GM12892 (cell line): ENCODE data around the gene PIGZ.

Experiments used
- DNase-seq: peaks from one replicate; pipeline ENCODE4 v3.0.0; 2011; ENCODE audit not compliant: insufficient read length
- FAIRE-seq: peaks from 2 replicates; lab custom pipeline; 2011; peaks lifted over from hg19 to GRCh38; lab: Jason Lieb, UNC
- POLR2A ChIP-seq: IDR thresholded peaks from 2 replicates; pipeline ENCODE4 v1.6.1; 2011; ENCODE audit warnings: low read depth, low read length, control low read depth
- POLR2AphosphoS5 ChIP-seq: IDR thresholded peaks from 2 replicates; pipeline ENCODE4 v1.6.1; 2011; ENCODE audit warnings: low read depth, low read length, control low read depth
- TAF1 ChIP-seq: IDR thresholded peaks from 2 replicates; pipeline ENCODE4 v1.6.1; 2011; ENCODE audit warnings: low read depth, mild to moderate bottlenecking, control low read depth, low read length, borderline replicate concordance

PIGZ gene

GRCh38 chr3:196970547-196971093 lies 2.0 kb upstream of the PIGZ start:
- TF ChIP-seq POLR2A (no peak), TAF1 (no peak), POLR2AphosphoS5 (no peak)
- no peak for DNase-seq
- FAIRE-seq: no peak

- DNase-seq (peak; percentile 84), FAIRE-seq (peak; percentile 91)
- no peak for TF ChIP-seq POLR2A
- TF ChIP-seq TAF1: no peak
- TF ChIP-seq POLR2AphosphoS5: no peak
Measured at GRCh38 chr3:196969660-196970546, 1.3 kb upstream of the PIGZ start.

GRCh38 chr3:196969134-196969659 lies 564 bp upstream of the PIGZ start:
- FAIRE-seq: peak; percentile 5
- no peak for TF ChIP-seq POLR2AphosphoS5
- 0 out of 2 replicates have a peak, but pooled peaks have one; percentile 17 for TF ChIP-seq TAF1
- peak; percentile 55 for DNase-seq

GRCh38 chr3:196967412-196968232 lies 1.0 kb downstream of the PIGZ start:
- DNase-seq (no peak), FAIRE-seq (peak; percentile 5)
- TF ChIP-seq POLR2A (no peak), TAF1 (no peak), POLR2AphosphoS5 (no peak)

- TF ChIP-seq POLR2AphosphoS5 (no peak), TAF1 (no peak), POLR2A (no peak)
- FAIRE-seq: no peak
- no peak for DNase-seq
Measured at GRCh38 chr3:196966526-196967401, 1.9 kb downstream of the PIGZ start.

- FAIRE-seq (no peak), DNase-seq (no peak)
- TF ChIP-seq TAF1 (no peak), POLR2AphosphoS5 (no peak), POLR2A (no peak)
Measured at GRCh38 chr3:196965804-196966173, 2.8 kb downstream of the PIGZ start.

GRCh38 chr3:196965112-196965803 lies 3.4 kb downstream of the PIGZ start:
- TF ChIP-seq POLR2A: no peak
- DNase-seq (no peak), FAIRE-seq (no peak)

- TF ChIP-seq TAF1 (no peak), POLR2AphosphoS5 (no peak), POLR2A (no peak)
- FAIRE-seq (no peak), DNase-seq (no peak)
Measured at GRCh38 chr3:196963631-196963953, 5.0 kb downstream of the PIGZ start.

- TF ChIP-seq POLR2A: no peak
- TF ChIP-seq TAF1: no peak
- TF ChIP-seq POLR2AphosphoS5: no peak
- DNase-seq (no peak), FAIRE-seq (no peak)
Measured at GRCh38 chr3:196962930-196963630, 5.6 kb downstream of the PIGZ start.
